ENCODE measurements around the gene CUL5.

DNA sequence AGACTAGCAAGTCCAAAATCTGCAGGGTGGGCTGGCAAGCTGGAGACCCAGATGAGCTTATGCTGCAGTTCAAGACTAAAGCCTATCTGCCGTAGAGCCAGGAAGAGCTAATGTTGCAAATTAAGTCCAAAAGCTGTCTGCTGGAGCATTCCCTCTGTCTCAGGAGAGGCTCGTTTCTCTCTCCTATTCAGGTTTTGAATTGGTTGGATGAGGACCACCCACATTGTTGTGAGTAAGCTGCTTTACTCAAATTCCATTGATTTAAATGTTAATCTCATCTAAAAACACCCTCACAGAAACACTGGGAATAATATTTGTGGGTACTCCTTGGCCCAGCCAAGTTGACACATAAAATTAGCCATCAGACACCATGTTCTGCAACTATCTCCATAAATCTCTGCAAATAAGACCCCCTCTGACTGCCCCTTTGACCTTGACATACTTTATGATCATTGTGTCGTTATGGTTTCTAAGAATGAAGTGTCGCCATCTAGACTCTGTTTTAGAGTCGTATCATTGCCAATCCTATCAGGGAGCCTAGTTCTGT lies 16.8 kb upstream of the CUL5 start:
- TF ChIP-seq, protein P1, sequence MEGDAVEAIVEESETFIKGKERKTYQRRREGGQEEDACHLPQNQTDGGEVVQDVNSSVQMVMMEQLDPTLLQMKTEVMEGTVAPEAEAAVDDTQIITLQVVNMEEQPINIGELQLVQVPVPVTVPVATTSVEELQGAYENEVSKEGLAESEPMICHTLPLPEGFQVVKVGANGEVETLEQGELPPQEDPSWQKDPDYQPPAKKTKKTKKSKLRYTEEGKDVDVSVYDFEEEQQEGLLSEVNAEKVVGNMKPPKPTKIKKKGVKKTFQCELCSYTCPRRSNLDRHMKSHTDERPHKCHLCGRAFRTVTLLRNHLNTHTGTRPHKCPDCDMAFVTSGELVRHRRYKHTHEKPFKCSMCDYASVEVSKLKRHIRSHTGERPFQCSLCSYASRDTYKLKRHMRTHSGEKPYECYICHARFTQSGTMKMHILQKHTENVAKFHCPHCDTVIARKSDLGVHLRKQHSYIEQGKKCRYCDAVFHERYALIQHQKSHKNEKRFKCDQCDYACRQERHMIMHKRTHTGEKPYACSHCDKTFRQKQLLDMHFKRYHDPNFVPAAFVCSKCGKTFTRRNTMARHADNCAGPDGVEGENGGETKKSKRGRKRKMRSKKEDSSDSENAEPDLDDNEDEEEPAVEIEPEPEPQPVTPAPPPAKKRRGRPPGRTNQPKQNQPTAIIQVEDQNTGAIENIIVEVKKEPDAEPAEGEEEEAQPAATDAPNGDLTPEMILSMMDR (conservative IDR thresholded peaks at IDR 0.05; ENCODE audit: low read depth, low read length): no peak
- TF ChIP-seq CEBPB (IDR thresholded peaks at IDR 0.05; ENCODE audit: low read depth, low read length): no peak
- TF ChIP-seq POLR2A (IDR thresholded peaks at IDR 0.05; ENCODE audit: low read depth, low read length): no peak
- TF ChIP-seq MXI1 (IDR thresholded peaks at IDR 0.05; ENCODE audit: borderline replicate concordance, low read depth, low read length): no peak
- TF ChIP-seq RAD21 (IDR thresholded peaks at IDR 0.05; ENCODE audit: low read length): no peak
- TF ChIP-seq BHLHE40 (IDR thresholded peaks at IDR 0.05; ENCODE audit: low read depth, low read length): no peak
- TF ChIP-seq, protein P2, sequence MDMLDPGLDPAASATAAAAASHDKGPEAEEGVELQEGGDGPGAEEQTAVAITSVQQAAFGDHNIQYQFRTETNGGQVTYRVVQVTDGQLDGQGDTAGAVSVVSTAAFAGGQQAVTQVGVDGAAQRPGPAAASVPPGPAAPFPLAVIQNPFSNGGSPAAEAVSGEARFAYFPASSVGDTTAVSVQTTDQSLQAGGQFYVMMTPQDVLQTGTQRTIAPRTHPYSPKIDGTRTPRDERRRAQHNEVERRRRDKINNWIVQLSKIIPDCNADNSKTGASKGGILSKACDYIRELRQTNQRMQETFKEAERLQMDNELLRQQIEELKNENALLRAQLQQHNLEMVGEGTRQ (IDR thresholded peaks at IDR 0.05; ENCODE audit: low read depth, low read length): no peak
- no peak for TF ChIP-seq RFX5 (IDR thresholded peaks at IDR 0.05; ENCODE audit: low read depth, low read length)
- no peak for TF ChIP-seq SMC3 (IDR thresholded peaks at IDR 0.05; ENCODE audit: low read depth, low read length)
- no peak for TF ChIP-seq MAFK (IDR thresholded peaks at IDR 0.05; ENCODE audit: low read depth, low read length)
- no peak for TF ChIP-seq MAZ (IDR thresholded peaks at IDR 0.05; ENCODE audit: borderline replicate concordance, low read depth, low read length)
- TF ChIP-seq RCOR1 (IDR thresholded peaks at IDR 0.05; ENCODE audit: insufficient replicate concordance, low read length): no peak
- TF ChIP-seq, protein P3, sequence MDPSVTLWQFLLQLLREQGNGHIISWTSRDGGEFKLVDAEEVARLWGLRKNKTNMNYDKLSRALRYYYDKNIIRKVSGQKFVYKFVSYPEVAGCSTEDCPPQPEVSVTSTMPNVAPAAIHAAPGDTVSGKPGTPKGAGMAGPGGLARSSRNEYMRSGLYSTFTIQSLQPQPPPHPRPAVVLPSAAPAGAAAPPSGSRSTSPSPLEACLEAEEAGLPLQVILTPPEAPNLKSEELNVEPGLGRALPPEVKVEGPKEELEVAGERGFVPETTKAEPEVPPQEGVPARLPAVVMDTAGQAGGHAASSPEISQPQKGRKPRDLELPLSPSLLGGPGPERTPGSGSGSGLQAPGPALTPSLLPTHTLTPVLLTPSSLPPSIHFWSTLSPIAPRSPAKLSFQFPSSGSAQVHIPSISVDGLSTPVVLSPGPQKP (IDR thresholded peaks at IDR 0.05; ENCODE audit: borderline replicate concordance, low read depth, low read length): no peak
